Spleen (tissue), 11 donors: ENCODE measurements around the gene TMEM259. TPM values are rescaled to one million over a fixed set of nuclear protein-coding genes. Genes with fewer than 3 reads are reported as not detected.

Experiments
- DNase-seq: peaks from one replicate; pipeline ENCODE4 v3.0.0-alpha.2; 2020
- H3K27ac ChIP-seq, 8 donors: fragments of 200-600 bp; sonication (generic) in 7 of 8; 1 replicate in 4 of 8; 2 replicates in 4 of 8; pipeline versions ENCODE4 v1.5.0 to v1.8.0; 2016 to 2021; ENCODE audit warnings: inconsistent platforms in 4 of 8, mild to moderate bottlenecking in 4 of 8, moderate library complexity in 1 of 8
- H3K27me3 ChIP-seq, 7 donors: fragments of 200-600 bp; sonication (generic) in 6 of 7; replicated peaks in 1 of 7; 1 replicate in 4 of 7; 2 replicates in 3 of 7; pipeline versions ENCODE4 v1.5.0 to v1.8.0; 2016 to 2021; ENCODE audit warnings: inconsistent platforms in 3 of 7, mild to moderate bottlenecking in 1 of 7
- H3K36me3 ChIP-seq, 6 donors: fragments of 200-600 bp; sonication (generic) in 5 of 6; 1 replicate in 4 of 6; 2 replicates in 2 of 6; pipeline versions ENCODE4 v1.5.0 to v1.8.0; 2016 to 2021; ENCODE audit warnings: inconsistent platforms in 2 of 6
- H3K4me1 ChIP-seq, 6 donors: fragments of 200-600 bp; sonication (generic) in 5 of 6; 1 replicate in 3 of 6; 2 replicates in 3 of 6; pipeline versions ENCODE4 v1.5.0 to v1.8.0; 2016 to 2021; ENCODE audit warnings: inconsistent platforms in 3 of 6
- H3K4me3 ChIP-seq, 8 donors: fragments of 200-600 bp; sonication (generic) in 7 of 8; 1 replicate in 4 of 8; 2 replicates in 4 of 8; pipeline versions ENCODE4 v1.5.0 to v1.8.0; 2016 to 2021; ENCODE audit warnings: inconsistent platforms in 4 of 8, mild to moderate bottlenecking in 4 of 8, moderate library complexity in 2 of 8
- H3K9me3 ChIP-seq, 8 donors: fragments of 200-600 bp; sonication (generic) in 7 of 8; 1 replicate in 4 of 8; 2 replicates in 4 of 8; pipeline versions ENCODE4 v1.5.0 to v1.8.0; 2016 to 2021; ENCODE audit warnings: inconsistent platforms in 4 of 8
- CTCF ChIP-seq, 11 experiments: fragments of 200-600 bp in 7 of 11; fragments of 450-650 bp in 4 of 11; sonication (generic) in 4 of 11; IDR thresholded peaks in 8 of 11; conservative IDR thresholded peaks in 3 of 11; 1 replicate in 7 of 11; 2 replicates in 4 of 11; pipeline versions ENCODE4 v1.4.0 to v1.8.0; 2016 to 2021; ENCODE audit warnings: antibody characterized with exemption in 11 of 11, inconsistent platforms in 4 of 11, mild to moderate bottlenecking in 1 of 11
- POLR2A ChIP-seq, 3 donors: fragments of 450-650 bp; IDR thresholded peaks; one replicate each; pipeline ENCODE4 v1.5.1; 2017; ENCODE audit warnings: antibody characterized with exemption in 3 of 3, mild to moderate bottlenecking in 1 of 3
- POLR2AphosphoS5 ChIP-seq, 3 donors: sonication (generic); formaldehyde crosslinking; IDR thresholded peaks; one replicate each; pipeline ENCODE4 v1.5.1; 2017; ENCODE audit warnings: antibody characterized with exemption in 3 of 3
- WGBS, 5 donors: extraction: QIAGEN DNeasy Blood & Tissue Kit in 3 of 5; methylation state at CpG; one replicate each; pipeline versions ENCODE4 v1.1.5 to v1.1.7; 2013 to 2018; 5-methylcytosine and 5-hydroxymethylcytosine counted together
- intact Hi-C: fragments of 100-400 bp; cut with DNase I; formaldehyde crosslinking; loops from one replicate; pipeline ENCODE4 v1.15.0; 2023; ENCODE audit warnings: low total_unique reads
- polyA plus RNA-seq, 3 donors: library from polyadenylated mRNA; stranded (reverse); fragments of 200-250 nt; gene quantifications; one replicate each; pipeline ENCODE4 v1.2.1, GENCODE V29; 2013
- total RNA-seq, 7 donors: library from RNA; depleted of rRNA in 3 of 7; stranded (reverse); fragments of >200 nt in 3 of 7; fragmentation: NEBNext Ultra II Directional in 4 of 7; extraction: Animal tissue kit (Norgen Biotek cat#: 25700) in 4 of 7; gene quantifications; one replicate each; pipeline versions ENCODE4 v1.1.0 to v1.2.1, GENCODE V29; 2016 to 2021
- donor health status: healthy with polysubstance abuse.
- donor health status: DM: no; HTN: no; CAD: no; lungs with moderate emphysema.
- donor health status: DM: no; HTN: no; CAD: no.
- donor health status: Bipolar disorder and iron deficiency.
- donor health status: healthy.
- donor health status: DM: no; HTN: no; CAD: no.
- donor health status: DM: yes; HTN: yes; CAD: no.

TMEM259 gene
- total and polyA plus RNA-seq, 10 donors: 172 to 560 (median 241) TPM

DNA sequence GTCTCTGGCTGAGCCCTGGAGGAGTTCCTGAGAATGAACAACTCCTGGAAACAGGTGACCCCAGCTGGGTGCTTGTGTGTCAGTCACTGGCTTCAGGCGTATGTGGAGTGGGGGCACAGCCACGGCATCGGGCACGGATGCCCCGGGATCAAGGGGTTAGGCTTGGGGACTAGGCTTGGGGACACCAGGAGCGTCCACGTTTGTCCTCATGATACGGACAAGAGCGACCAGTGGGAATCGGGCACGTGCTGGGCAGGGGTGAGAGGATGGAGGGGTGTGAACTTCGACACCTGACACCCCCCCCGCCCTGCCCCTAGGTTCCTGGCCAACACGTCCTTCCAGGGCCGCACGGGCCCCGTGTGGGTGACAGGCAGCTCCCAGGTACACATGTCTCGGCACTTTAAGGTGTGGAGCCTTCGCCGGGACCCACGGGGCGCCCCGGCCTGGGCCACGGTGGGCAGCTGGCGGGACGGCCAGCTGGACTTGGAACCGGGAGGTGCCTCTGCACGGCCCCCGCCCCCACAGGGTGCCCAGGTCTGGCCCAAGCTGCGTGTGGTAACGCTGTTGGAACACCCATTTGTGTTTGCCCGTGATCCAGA is 16.6 kb downstream of the TMEM259 start:
- peaks cover 10 to 30% (median 20%) of the 10 kb centered on the region in 6 donors for H3K4me1 ChIP-seq
- H3K4me3 ChIP-seq: no peak overlapping the region
- 71 to 74% (median 73%) methylated on average over 26 to 32 of the region's 32 CpGs for WGBS, 5 donors
- H3K27ac ChIP-seq: no peak overlapping the region
- H3K36me3 ChIP-seq: peaks cover 0 to 24% (median 10%) of the 10 kb centered on the region in 6 donors
- no peaks in the 10 kb centered on the region for H3K9me3 ChIP-seq
- peaks cover 0 to 55% (median 31%) of the 10 kb centered on the region in 7 donors for H3K27me3 ChIP-seq
- no peak for DNase-seq
- no peak for TF ChIP-seq POLR2AphosphoS5 (IDR thresholded peaks at IDR 0.05)
- no peak for TF ChIP-seq CTCF (IDR thresholded peaks at IDR 0.05 in 8 of 11, conservative IDR thresholded peaks at IDR 0.05 in 3 of 11)
- no peak for TF ChIP-seq POLR2A (IDR thresholded peaks at IDR 0.05)
- intact Hi-C loops: no loop called here

- WGBS, 5 donors: 83 to 93% (median 84%) methylated on average over 9 to 37 of the region's 37 CpGs
Observed at GRCh38 chr19:1003283-1003682, 17.6 kb downstream of the TMEM259 start.

DNA sequence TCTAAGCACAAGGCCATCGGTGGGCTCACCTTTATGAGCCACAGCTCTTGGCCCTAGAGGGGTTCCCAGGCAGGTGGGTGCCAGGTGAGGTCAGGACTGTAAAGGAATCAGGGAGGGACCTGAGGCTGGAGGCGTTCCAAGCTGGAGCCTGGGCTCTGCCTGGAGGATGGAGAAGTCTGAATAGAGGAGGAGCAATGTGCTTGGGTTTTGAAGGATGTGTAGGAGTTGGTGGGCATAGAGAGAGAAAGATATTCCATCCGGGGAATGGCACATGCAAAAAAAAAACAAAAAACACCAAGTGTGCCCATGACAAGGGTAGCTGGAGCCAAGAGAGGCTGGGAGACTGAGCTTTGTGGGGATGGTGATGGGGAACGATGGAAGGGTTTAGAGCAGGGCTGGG is 18.3 kb downstream of the TMEM259 start:
- peaks cover 10 to 22% (median 20%) of the 10 kb centered on the region in 6 donors for H3K4me1 ChIP-seq
- H3K4me3 ChIP-seq: no peak overlapping the region
- intact Hi-C loops: no loop called here
- TF ChIP-seq POLR2AphosphoS5 (IDR thresholded peaks at IDR 0.05) (no peak), CTCF (IDR thresholded peaks at IDR 0.05 in 8 of 11, conservative IDR thresholded peaks at IDR 0.05 in 3 of 11) (no peak), POLR2A (IDR thresholded peaks at IDR 0.05) (no peak)
- peaks cover 0 to 7% (median 0%) of the 10 kb centered on the region in 6 donors for H3K36me3 ChIP-seq
- DNase-seq: no peak
- 69 to 88% (median 82%) methylated on average over 4 of the region's 4 CpGs for WGBS, 5 donors
- no peak overlapping the region for H3K27ac ChIP-seq
- H3K27me3 ChIP-seq: peaks cover 0 to 72% (median 47%) of the 10 kb centered on the region in 7 donors
- H3K9me3 ChIP-seq: no peaks in the 10 kb centered on the region

More at GRCh38 chr19:1003283-1003682, 17.6 kb downstream of the TMEM259 start:
- no peak overlapping the region for H3K4me3 ChIP-seq
- H3K9me3 ChIP-seq: no peaks in the 10 kb centered on the region
- TF ChIP-seq POLR2AphosphoS5 (IDR thresholded peaks at IDR 0.05) (peak in 2 of 3 donors; percentile 4 to 30), POLR2A (IDR thresholded peaks at IDR 0.05) (no peak), CTCF (IDR thresholded peaks at IDR 0.05 in 8 of 11, conservative IDR thresholded peaks at IDR 0.05 in 3 of 11) (no peak)
- peaks cover 0 to 65% (median 40%) of the 10 kb centered on the region in 7 donors for H3K27me3 ChIP-seq
- H3K27ac ChIP-seq: no peak overlapping the region
- H3K4me1 ChIP-seq: peaks cover 10 to 22% (median 20%) of the 10 kb centered on the region in 6 donors
- no peak for DNase-seq
- intact Hi-C loops: no loop called here
- peaks cover 0 to 14% (median 2%) of the 10 kb centered on the region in 6 donors for H3K36me3 ChIP-seq

DNA sequence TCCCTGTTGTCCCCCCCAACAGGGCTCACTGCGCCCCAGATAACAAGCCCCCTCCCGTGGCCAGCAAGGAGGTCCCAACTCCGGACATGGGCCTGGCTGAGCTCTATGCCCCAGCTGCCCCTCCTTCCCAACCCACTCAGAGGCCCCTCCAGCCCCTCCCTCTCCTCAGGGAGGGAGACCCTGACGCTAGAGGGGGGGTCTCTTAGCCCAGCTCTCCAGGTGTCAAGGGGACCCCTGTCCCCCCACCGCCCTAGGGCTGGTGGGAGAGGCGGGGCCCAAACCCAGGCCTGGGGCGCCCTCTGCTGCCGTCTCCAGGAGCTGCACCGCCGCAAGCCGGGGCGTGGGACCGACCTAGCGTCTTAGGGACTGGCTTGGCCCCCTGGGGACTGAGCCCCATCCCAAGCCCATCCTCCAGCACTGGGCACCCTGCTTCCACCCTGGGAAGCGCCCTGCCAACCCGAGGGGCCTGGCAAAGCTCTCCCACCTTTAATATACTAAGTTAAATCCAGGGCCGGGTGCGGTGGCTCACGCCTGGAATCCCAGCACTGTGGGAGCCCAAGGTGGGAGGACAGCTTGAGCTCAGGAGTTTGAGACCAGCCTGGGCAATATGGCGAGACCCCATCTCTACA is 19.3 kb downstream of the TMEM259 start:
- DNase-seq: peak; percentile 92
- intact Hi-C loops: no loop called here
- Histone ChIP-seq H3K9me3 (no peaks in the 10 kb centered on the region), H3K27ac (no peak overlapping the region), H3K4me1 (peaks cover 10 to 26% (median 23%) of the 10 kb centered on the region in 6 donors), H3K4me3 (peak overlapping the region in 1 of 8 donors; percentile 65), H3K27me3 (peaks cover 0 to 81% (median 55%) of the 10 kb centered on the region in 7 donors), H3K36me3 (no peaks in the 10 kb centered on the region)
- no peak for TF ChIP-seq POLR2A (IDR thresholded peaks at IDR 0.05)
- peak in 2 of 3 donors; percentile 33 to 69 for TF ChIP-seq POLR2AphosphoS5 (IDR thresholded peaks at IDR 0.05)
- TF ChIP-seq CTCF (IDR thresholded peaks at IDR 0.05 in 8 of 11, conservative IDR thresholded peaks at IDR 0.05 in 3 of 11): peak; percentile 78 to 96 (median 91)
- 9 to 13% (median 10%) methylated on average over 14 to 20 of the region's 20 CpGs for WGBS, 5 donors
